Adrenal gland (tissue), 5 donors: ENCODE measurements around the gene CREBBP.

ENCODE experiments used
- CTCF ChIP-seq, 6 experiments: fragments of 450-650 bp in 4 of 6; fragments of 200-600 bp in 2 of 6; sonication (generic) in 1 of 6; IDR thresholded peaks; 1 replicate in 5 of 6; 2 replicates in 1 of 6; pipeline versions ENCODE4 v1.5.1 to v1.8.0; 2016 to 2021; ENCODE audit warnings: antibody characterized with exemption in 6 of 6, mild to moderate bottlenecking in 2 of 6, moderate library complexity in 1 of 6
- POLR2A ChIP-seq, 2 donors: fragments of 450-650 bp; IDR thresholded peaks; one replicate each; pipeline ENCODE4 v1.6.1; 2017; ENCODE audit warnings: antibody characterized with exemption in 2 of 2, mild to moderate bottlenecking in 2 of 2, moderate library complexity in 1 of 2
- donor health status: DM: no; HTN: no; CAD: no.

- no peak for TF ChIP-seq POLR2A (IDR thresholded peaks at IDR 0.05)
- no peak for TF ChIP-seq CTCF (IDR thresholded peaks at IDR 0.05)
These were observed 95.1 kb downstream of the CREBBP start for GRCh38 chr16:3785413-3785812.
